ENCODE data around the gene ENDOG. TPM values are rescaled to one million over a fixed set of nuclear protein-coding genes. Genes with fewer than 3 reads are reported as not detected.

The ENDOG gene
- total RNA-seq, 4 donors from 2014 or later = 2.1 to 22.0 (median 9.1) TPM

DNA sequence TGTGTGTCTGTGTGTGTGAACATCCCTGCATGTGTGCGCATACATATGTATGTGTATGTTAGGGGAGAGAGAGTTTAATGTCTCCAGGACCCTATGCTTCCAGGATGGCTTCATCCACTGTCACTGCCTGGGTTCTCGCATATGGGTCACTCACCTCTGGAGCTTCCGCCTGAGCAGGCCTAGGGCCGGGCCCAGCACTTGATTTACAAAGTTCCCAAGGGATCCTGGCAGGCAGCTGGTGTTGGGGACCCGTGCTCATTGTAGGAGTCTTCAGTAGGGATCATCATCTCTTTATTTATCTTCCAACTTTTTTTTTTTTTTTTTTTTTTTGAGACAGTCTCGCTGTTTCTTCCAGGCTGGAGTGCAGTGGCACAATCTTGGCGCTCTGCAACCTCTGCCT lies 18.2 kb upstream of the ENDOG start:
- Histone ChIP-seq H3K4me1 (no peaks in the 10 kb centered on the region), H3K4me3 (no peak overlapping the region), H3K9me3 (no peaks in the 10 kb centered on the region), H3K27me3 (no peaks in the 10 kb centered on the region), H3K27ac (no peak overlapping the region), H3K36me3 (no peaks in the 10 kb centered on the region)
- no peak for TF ChIP-seq CTCF (IDR thresholded peaks at IDR 0.05)
- TF ChIP-seq POLR2A (IDR thresholded peaks at IDR 0.05) = no peak
- intact Hi-C loops (cut with DNase I; ENCODE audit: low total_unique reads) = no loop called here
- no peak for DNase-seq

- DNase-seq = no peak
- no peak overlapping the region for H3K27ac ChIP-seq
- H3K36me3 ChIP-seq = no peaks in the 10 kb centered on the region
- no peaks in the 10 kb centered on the region for H3K9me3 ChIP-seq
- H3K4me1 ChIP-seq = no peaks in the 10 kb centered on the region
- H3K27me3 ChIP-seq = no peaks in the 10 kb centered on the region
- no peak overlapping the region for H3K4me3 ChIP-seq
- intact Hi-C loops (cut with DNase I; ENCODE audit: low total_unique reads) = no loop called here
- TF ChIP-seq POLR2A (IDR thresholded peaks at IDR 0.05) = no peak
- TF ChIP-seq CTCF (IDR thresholded peaks at IDR 0.05) = no peak
These were observed 15.8 kb upstream of the ENDOG start for GRCh38 chr9:128802482-128802881.

DNA sequence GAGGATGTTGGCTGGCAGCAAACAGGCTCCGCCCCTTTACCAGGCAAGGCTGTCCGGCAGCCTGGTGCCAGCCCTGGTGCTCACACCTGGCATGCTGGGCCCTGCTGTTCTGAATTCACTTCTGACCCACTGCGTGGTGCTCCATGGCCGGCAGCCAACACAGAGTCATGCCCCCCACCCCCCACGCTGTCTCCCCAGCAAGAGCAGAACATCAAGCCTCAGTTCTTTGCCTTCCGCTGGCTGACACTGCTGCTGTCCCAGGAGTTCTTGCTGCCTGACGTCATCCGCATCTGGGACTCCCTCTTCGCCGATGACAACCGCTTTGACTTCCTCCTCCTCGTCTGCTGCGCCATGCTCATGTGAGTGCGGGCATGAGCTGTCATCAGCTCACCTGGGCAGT lies 12.6 kb upstream of the ENDOG start:
- DNase-seq = no peak
- intact Hi-C loops (cut with DNase I; ENCODE audit: low total_unique reads) = no loop called here
- H3K36me3 ChIP-seq = no peaks in the 10 kb centered on the region
- no peaks in the 10 kb centered on the region for H3K9me3 ChIP-seq
- no peaks in the 10 kb centered on the region for H3K4me1 ChIP-seq
- no peaks in the 10 kb centered on the region for H3K27me3 ChIP-seq
- no peak overlapping the region for H3K4me3 ChIP-seq
- TF ChIP-seq POLR2A (IDR thresholded peaks at IDR 0.05) = no peak
- H3K27ac ChIP-seq = no peak overlapping the region

- no peak for DNase-seq
- no peaks in the 10 kb centered on the region for H3K36me3 ChIP-seq
- intact Hi-C loops (cut with DNase I; ENCODE audit: low total_unique reads) = no loop called here
- TF ChIP-seq POLR2A (IDR thresholded peaks at IDR 0.05) (no peak), CTCF (IDR thresholded peaks at IDR 0.05) (no peak)
- no peak overlapping the region for H3K4me3 ChIP-seq
- no peaks in the 10 kb centered on the region for H3K4me1 ChIP-seq
- H3K9me3 ChIP-seq = no peaks in the 10 kb centered on the region
- no peaks in the 10 kb centered on the region for H3K27me3 ChIP-seq
- no peak overlapping the region for H3K27ac ChIP-seq
These were observed 10.5 kb upstream of the ENDOG start for GRCh38 chr9:128807827-128808226.

GRCh38 chr9:128808543-128808942 lies 9.8 kb upstream of the ENDOG start:
- no peak for TF ChIP-seq POLR2A (IDR thresholded peaks at IDR 0.05)
- no peak for TF ChIP-seq CTCF (IDR thresholded peaks at IDR 0.05)
- Histone ChIP-seq H3K36me3 (no peaks in the 10 kb centered on the region), H3K4me3 (no peak overlapping the region), H3K4me1 (no peaks in the 10 kb centered on the region), H3K27me3 (no peaks in the 10 kb centered on the region), H3K9me3 (no peaks in the 10 kb centered on the region), H3K27ac (no peak overlapping the region)
- intact Hi-C loops (cut with DNase I; ENCODE audit: low total_unique reads) = no loop called here
- DNase-seq = no peak

GRCh38 chr9:128809036-128809599 lies 9.2 kb upstream of the ENDOG start:
- no peaks in the 10 kb centered on the region for H3K27me3 ChIP-seq
- H3K4me1 ChIP-seq = no peaks in the 10 kb centered on the region
- intact Hi-C loops (cut with DNase I; ENCODE audit: low total_unique reads) = no loop called here
- H3K27ac ChIP-seq = no peak overlapping the region
- H3K36me3 ChIP-seq = no peaks in the 10 kb centered on the region
- no peak overlapping the region for H3K4me3 ChIP-seq
- H3K9me3 ChIP-seq = no peaks in the 10 kb centered on the region
- no peak for DNase-seq
- TF ChIP-seq CTCF (IDR thresholded peaks at IDR 0.05) (no peak), POLR2A (IDR thresholded peaks at IDR 0.05) (no peak)

Data from uterus (tissue), 4 donors.